ENCODE results near the gene SLC35F1. TPM values are rescaled to one million over a fixed set of nuclear protein-coding genes. Genes with fewer than 3 reads are reported as not detected.
"Not testable (repeated sequence)": the region's sequence is repeated elsewhere in the genome, so short reads cannot be mapped to it uniquely, and the experiment has no call there.

Gene SLC35F1
- polyA plus RNA-seq, 3 donors from 2014 or later: not detected

- Mint-ChIP-seq H3K4me3 (no peak overlapping the region), H3K27me3 (ENCODE audit: low read depth in 3 of 3) (peaks cover 2 to 8% (median 4%) of the 10 kb centered on the region in 3 donors), H3K4me1 (no peaks in the 10 kb centered on the region), H3K27ac (no peak overlapping the region), H3K36me3 (no peaks in the 10 kb centered on the region), H3K9me3 (peaks cover 0 to 2% (median 0%) of the 10 kb centered on the region in 6 donors)
- no peak for DNase-seq
Measured at GRCh38 chr6:117985916-117986315, 78.9 kb downstream of the SLC35F1 start.

- DNase-seq: no peak
- no peak overlapping the region for H3K27ac Mint-ChIP-seq
- H3K4me1 Mint-ChIP-seq: no peaks in the 10 kb centered on the region
- H3K36me3 Mint-ChIP-seq: no peaks in the 10 kb centered on the region
- peaks cover 0 to 2% (median 0%) of the 10 kb centered on the region in 6 donors for H3K9me3 Mint-ChIP-seq
- no peak overlapping the region for H3K4me3 Mint-ChIP-seq
- peaks cover 2 to 4% (median 4%) of the 10 kb centered on the region in 3 donors for H3K27me3 Mint-ChIP-seq (ENCODE audit: low read depth in 3 of 3)
Measured at GRCh38 chr6:117986396-117986795, 79.3 kb downstream of the SLC35F1 start.

GRCh38 chr6:117989086-117989485, 82.0 kb downstream of the SLC35F1 start:
- no peaks in the 10 kb centered on the region for H3K36me3 Mint-ChIP-seq
- DNase-seq: no peak
- H3K4me3 Mint-ChIP-seq: no peak overlapping the region
- no peaks in the 10 kb centered on the region for H3K4me1 Mint-ChIP-seq
- H3K27ac Mint-ChIP-seq: no peak overlapping the region
- peaks cover 0 to 2% (median 0%) of the 10 kb centered on the region in 6 donors for H3K9me3 Mint-ChIP-seq
- peaks cover 2 to 9% (median 3%) of the 10 kb centered on the region in 3 donors for H3K27me3 Mint-ChIP-seq (ENCODE audit: low read depth in 3 of 3)

- Mint-ChIP-seq H3K9me3 (peaks cover 0 to 2% (median 0%) of the 10 kb centered on the region in 6 donors), H3K27me3 (ENCODE audit: low read depth in 3 of 3) (peaks cover 2 to 12% (median 3%) of the 10 kb centered on the region in 3 donors), H3K27ac (no peak overlapping the region), H3K36me3 (no peaks in the 10 kb centered on the region), H3K4me3 (no peak overlapping the region), H3K4me1 (no peaks in the 10 kb centered on the region)
- DNase-seq: no peak
Measured at GRCh38 chr6:117990151-117990550, 83.1 kb downstream of the SLC35F1 start.

- Mint-ChIP-seq H3K27ac (no peak overlapping the region), H3K36me3 (no peaks in the 10 kb centered on the region), H3K9me3 (peaks cover 0 to 2% (median 0%) of the 10 kb centered on the region in 6 donors), H3K4me1 (no peaks in the 10 kb centered on the region), H3K4me3 (no peak overlapping the region), H3K27me3 (ENCODE audit: low read depth in 3 of 3) (peaks cover 0 to 8% (median 2%) of the 10 kb centered on the region in 3 donors)
- DNase-seq: no peak
Measured at GRCh38 chr6:117992856-117993255, 85.8 kb downstream of the SLC35F1 start.

- Mint-ChIP-seq H3K36me3 (no peaks in the 10 kb centered on the region), H3K4me3 (no peak overlapping the region), H3K27ac (no peak overlapping the region), H3K4me1 (no peaks in the 10 kb centered on the region), H3K9me3 (no peaks in the 10 kb centered on the region), H3K27me3 (ENCODE audit: low read depth in 3 of 3) (peaks cover 0 to 3% (median 0%) of the 10 kb centered on the region in 3 donors)
- DNase-seq: no peak
Measured at GRCh38 chr6:118012944-118013343, 105.9 kb downstream of the SLC35F1 start.

- H3K27me3 Mint-ChIP-seq (ENCODE audit: low read depth in 3 of 3): peaks cover 0 to 3% (median 0%) of the 10 kb centered on the region in 3 donors
- H3K4me3 Mint-ChIP-seq: no peak overlapping the region
- no peaks in the 10 kb centered on the region for H3K4me1 Mint-ChIP-seq
- no peak for DNase-seq
- no peaks in the 10 kb centered on the region for H3K9me3 Mint-ChIP-seq
- H3K27ac Mint-ChIP-seq: no peak overlapping the region
- H3K36me3 Mint-ChIP-seq: no peaks in the 10 kb centered on the region
Measured at GRCh38 chr6:118016532-118016931, 109.5 kb downstream of the SLC35F1 start.

GRCh38 chr6:118017301-118017848, 110.3 kb downstream of the SLC35F1 start:
- Mint-ChIP-seq H3K4me1 (no peaks in the 10 kb centered on the region), H3K9me3 (no peaks in the 10 kb centered on the region), H3K27ac (no peak overlapping the region), H3K36me3 (no peaks in the 10 kb centered on the region), H3K4me3 (no peak overlapping the region), H3K27me3 (ENCODE audit: low read depth in 3 of 3) (peaks cover 0 to 3% (median 0%) of the 10 kb centered on the region in 3 donors)
- no peak for DNase-seq

- Mint-ChIP-seq H3K4me1 (no peaks in the 10 kb centered on the region), H3K27me3 (ENCODE audit: low read depth in 3 of 3) (peaks cover 0 to 2% (median 0%) of the 10 kb centered on the region in 3 donors), H3K9me3 (peaks cover 0 to 3% (median 0%) of the 10 kb centered on the region in 6 donors), H3K36me3 (peaks cover 0 to 4% (median 0%) of the 10 kb centered on the region in 3 donors), H3K4me3 (no peak overlapping the region), H3K27ac (no peak overlapping the region)
- no peak for DNase-seq
Measured at GRCh38 chr6:118023771-118024170, 116.7 kb downstream of the SLC35F1 start.

- Mint-ChIP-seq H3K36me3 (peaks cover 0 to 4% (median 0%) of the 10 kb centered on the region in 3 donors), H3K27ac (no peak overlapping the region), H3K27me3 (ENCODE audit: low read depth in 3 of 3) (peaks cover 0 to 2% (median 2%) of the 10 kb centered on the region in 3 donors), H3K9me3 (peaks cover 0 to 4% (median 2%) of the 10 kb centered on the region in 6 donors), H3K4me3 (no peak overlapping the region), H3K4me1 (no peaks in the 10 kb centered on the region)
- DNase-seq: no peak
Measured at GRCh38 chr6:118029967-118030366, 122.9 kb downstream of the SLC35F1 start.

- H3K36me3 Mint-ChIP-seq; H3K9me3 Mint-ChIP-seq; H3K27ac Mint-ChIP-seq; H3K4me1 Mint-ChIP-seq; H3K4me3 Mint-ChIP-seq; DNase-seq; H3K27me3 Mint-ChIP-seq (ENCODE audit: low read depth in 3 of 3): not testable (repeated sequence)
Measured at GRCh38 chr6:118037479-118037878, 130.4 kb downstream of the SLC35F1 start.

- Mint-ChIP-seq H3K9me3 (peaks cover 0 to 6% (median 0%) of the 10 kb centered on the region in 6 donors), H3K4me3 (no peak overlapping the region), H3K4me1 (no peaks in the 10 kb centered on the region), H3K27me3 (ENCODE audit: low read depth in 3 of 3) (peaks cover 0 to 2% (median 0%) of the 10 kb centered on the region in 3 donors), H3K27ac (no peak overlapping the region), H3K36me3 (no peaks in the 10 kb centered on the region)
- DNase-seq: no peak
Measured at GRCh38 chr6:118042855-118043254, 135.8 kb downstream of the SLC35F1 start.

- no peaks in the 10 kb centered on the region for H3K36me3 Mint-ChIP-seq
- H3K27me3 Mint-ChIP-seq (ENCODE audit: low read depth in 3 of 3): no peaks in the 10 kb centered on the region
- H3K27ac Mint-ChIP-seq: no peak overlapping the region
- H3K4me3 Mint-ChIP-seq: no peak overlapping the region
- no peaks in the 10 kb centered on the region for H3K4me1 Mint-ChIP-seq
- H3K9me3 Mint-ChIP-seq: peaks cover 0 to 6% (median 0%) of the 10 kb centered on the region in 6 donors
- no peak for DNase-seq
Measured at GRCh38 chr6:118044275-118044674, 137.2 kb downstream of the SLC35F1 start.

- H3K36me3 Mint-ChIP-seq: no peaks in the 10 kb centered on the region
- no peak overlapping the region for H3K27ac Mint-ChIP-seq
- peaks cover 0 to 2% (median 0%) of the 10 kb centered on the region in 3 donors for H3K27me3 Mint-ChIP-seq (ENCODE audit: low read depth in 3 of 3)
- H3K4me3 Mint-ChIP-seq: no peak overlapping the region
- peaks cover 0 to 5% (median 0%) of the 10 kb centered on the region in 6 donors for H3K9me3 Mint-ChIP-seq
- no peaks in the 10 kb centered on the region for H3K4me1 Mint-ChIP-seq
- no peak for DNase-seq
Measured at GRCh38 chr6:118054082-118054481, 147.0 kb downstream of the SLC35F1 start.

- Mint-ChIP-seq H3K36me3 (no peaks in the 10 kb centered on the region), H3K4me3 (no peak overlapping the region), H3K27me3 (ENCODE audit: low read depth in 3 of 3) (peaks cover 0 to 3% (median 2%) of the 10 kb centered on the region in 3 donors), H3K27ac (no peak overlapping the region), H3K9me3 (peaks cover 0 to 3% (median 0%) of the 10 kb centered on the region in 6 donors), H3K4me1 (no peaks in the 10 kb centered on the region)
- DNase-seq: no peak
Measured at GRCh38 chr6:118061666-118062065, 154.6 kb downstream of the SLC35F1 start.

Data from immature natural killer cell (primary cell).